ENCODE measurements around the gene SPINK2.

Gene SPINK2

GRCh38 chr4:56859841-56860240, 38.3 kb upstream of the SPINK2 start:
- H3K27ac ChIP-seq, result no peak overlapping the region
- H3K36me3 ChIP-seq, result no peaks in the 10 kb centered on the region
- no peak overlapping the region for H3K4me3 ChIP-seq (ENCODE audit: low read depth in 1 of 2, low read length in 1 of 2)
- H3K9me3 ChIP-seq, result no peaks in the 10 kb centered on the region
- H3K27me3 ChIP-seq, result peaks cover 3% of the 10 kb centered on the region
- no peaks in the 10 kb centered on the region for H3K4me1 ChIP-seq (ENCODE audit: control insufficient read depth in 1 of 2, insufficient read depth in 1 of 2, low read depth in 1 of 2, low read length in 1 of 2)
- TF ChIP-seq CTCF (IDR thresholded peaks at IDR 0.05), result no peak

GRCh38 chr4:56857601-56858309, 36.3 kb upstream of the SPINK2 start:
- Histone ChIP-seq H3K9me3 (no peaks in the 10 kb centered on the region), H3K4me3 (ENCODE audit: low read depth in 1 of 2, low read length in 1 of 2) (no peak overlapping the region), H3K27me3 (peaks cover 3% of the 10 kb centered on the region), H3K4me1 (ENCODE audit: control insufficient read depth in 1 of 2, insufficient read depth in 1 of 2, low read depth in 1 of 2, low read length in 1 of 2) (no peaks in the 10 kb centered on the region), H3K27ac (no peak overlapping the region), H3K36me3 (no peaks in the 10 kb centered on the region)
- TF ChIP-seq CTCF (IDR thresholded peaks at IDR 0.05), result no peak

GRCh38 chr4:56856656-56857055, 35.2 kb upstream of the SPINK2 start:
- H3K36me3 ChIP-seq, result no peaks in the 10 kb centered on the region
- no peak for TF ChIP-seq CTCF (IDR thresholded peaks at IDR 0.05)

GRCh38 chr4:56850910-56851309, 29.4 kb upstream of the SPINK2 start:
- H3K4me1 ChIP-seq (ENCODE audit: control insufficient read depth in 1 of 2, insufficient read depth in 1 of 2, low read depth in 1 of 2, low read length in 1 of 2), result no peaks in the 10 kb centered on the region
- H3K36me3 ChIP-seq, result no peaks in the 10 kb centered on the region
- no peaks in the 10 kb centered on the region for H3K27me3 ChIP-seq
- no peaks in the 10 kb centered on the region for H3K9me3 ChIP-seq
- TF ChIP-seq CTCF (IDR thresholded peaks at IDR 0.05), result no peak
- H3K4me3 ChIP-seq (ENCODE audit: low read depth in 1 of 2, low read length in 1 of 2), result no peak overlapping the region
- H3K27ac ChIP-seq, result no peak overlapping the region

More at GRCh38 chr4:56856656-56857055, 35.2 kb upstream of the SPINK2 start:
- Histone ChIP-seq H3K9me3 (no peaks in the 10 kb centered on the region), H3K4me1 (ENCODE audit: control insufficient read depth in 1 of 2, insufficient read depth in 1 of 2, low read depth in 1 of 2, low read length in 1 of 2) (no peaks in the 10 kb centered on the region), H3K27ac (no peak overlapping the region), H3K27me3 (peaks cover 3% of the 10 kb centered on the region), H3K4me3 (ENCODE audit: low read depth in 1 of 2, low read length in 1 of 2) (no peak overlapping the region)

- no peak for TF ChIP-seq CTCF (IDR thresholded peaks at IDR 0.05)
These were observed 23.5 kb upstream of the SPINK2 start for GRCh38 chr4:56844802-56845580.

More at GRCh38 chr4:56844802-56845580, 23.5 kb upstream of the SPINK2 start:
- H3K9me3 ChIP-seq, result no peaks in the 10 kb centered on the region
- no peaks in the 10 kb centered on the region for H3K36me3 ChIP-seq
- H3K27me3 ChIP-seq, result no peaks in the 10 kb centered on the region
- H3K27ac ChIP-seq, result no peak overlapping the region
- no peaks in the 10 kb centered on the region for H3K4me1 ChIP-seq (ENCODE audit: control insufficient read depth in 1 of 2, insufficient read depth in 1 of 2, low read depth in 1 of 2, low read length in 1 of 2)
- H3K4me3 ChIP-seq (ENCODE audit: low read depth in 1 of 2, low read length in 1 of 2), result no peak overlapping the region

All from neutrophil (primary cell).